Astrocyte (in vitro differentiated cells and primary cell): ENCODE results near the gene CDKN1A. TPM values are rescaled to one million over a fixed set of nuclear protein-coding genes. Genes with fewer than 3 reads are reported as not detected.

ENCODE experiments used
- DNase-seq: peaks from one replicate; pipeline ENCODE4 v3.0.0-alpha.2; 2010; ENCODE audit warnings: low read depth
- FAIRE-seq: peaks from 2 replicates; lab custom pipeline; 2011; peaks lifted over from hg19 to GRCh38; lab: Jason Lieb, UNC
- H2AFZ ChIP-seq: 2 replicates; pipeline ENCODE4 v1.6.0; 2012; ENCODE audit warnings: low read depth, low read length, inconsistent platforms
- H3K27ac ChIP-seq: 2 replicates; pipeline ENCODE4 v1.5.1; 2011; ENCODE audit warnings: low read depth, low read length, inconsistent platforms
- H3K27me3 ChIP-seq: 2 replicates; pipeline ENCODE4 v1.6.0; 2011; ENCODE audit warnings: low read length, inconsistent platforms; ENCODE audit not compliant: insufficient read depth
- H3K36me3 ChIP-seq: 2 replicates; pipeline ENCODE4 v1.5.1; 2011; ENCODE audit warnings: low read length, inconsistent platforms; ENCODE audit not compliant: insufficient read depth
- H3K4me1 ChIP-seq: 2 replicates; pipeline ENCODE4 v1.5.1; 2011; ENCODE audit warnings: low read length, inconsistent platforms; ENCODE audit not compliant: insufficient read depth
- H3K4me2 ChIP-seq: 2 replicates; pipeline ENCODE4 v1.6.0; 2012; ENCODE audit warnings: low read length, inconsistent platforms
- H3K4me3 ChIP-seq: 2 replicates; pipeline ENCODE4 v1.5.1; 2011; ENCODE audit warnings: low read depth, mild to moderate bottlenecking, low read length, inconsistent platforms; ENCODE audit not compliant: insufficient read depth
- H3K79me2 ChIP-seq: 2 replicates; pipeline ENCODE4 v1.6.0; 2012; ENCODE audit warnings: mild to moderate bottlenecking, low read length, inconsistent platforms; ENCODE audit not compliant: insufficient read depth
- H3K9ac ChIP-seq: 2 replicates; pipeline ENCODE4 v1.6.0; 2012; ENCODE audit warnings: mild to moderate bottlenecking, low read length, inconsistent platforms
- H3K9me3 ChIP-seq: 2 replicates; pipeline ENCODE4 v1.5.1; 2012; ENCODE audit warnings: low read depth, mild to moderate bottlenecking, low read length, inconsistent platforms; ENCODE audit not compliant: insufficient read depth
- H4K20me1 ChIP-seq: 2 replicates; pipeline ENCODE4 v1.6.0; 2012; ENCODE audit warnings: low read length, inconsistent platforms; ENCODE audit not compliant: insufficient read depth
- H3K27ac Mint-ChIP-seq: one replicate; pipeline ENCODE4 v1.8.0; 2021; ENCODE audit warnings: mild to moderate bottlenecking, mixed read lengths; ENCODE audit not compliant: unreplicated experiment
- H3K27me3 Mint-ChIP-seq: one replicate; pipeline ENCODE4 v1.8.0; 2021; ENCODE audit warnings: low read depth, mixed read lengths; ENCODE audit not compliant: unreplicated experiment
- H3K36me3 Mint-ChIP-seq: one replicate; pipeline ENCODE4 v1.8.0; 2021; ENCODE audit warnings: low read depth, mixed read lengths; ENCODE audit not compliant: unreplicated experiment
- H3K4me1 Mint-ChIP-seq: one replicate; pipeline ENCODE4 v1.8.0; 2021; ENCODE audit warnings: low read depth, mixed read lengths; ENCODE audit not compliant: unreplicated experiment
- H3K4me3 Mint-ChIP-seq: one replicate; pipeline ENCODE4 v1.8.0; 2021; ENCODE audit warnings: mild to moderate bottlenecking, moderate library complexity, mixed read lengths; ENCODE audit not compliant: unreplicated experiment
- H3K9me3 Mint-ChIP-seq: one replicate; pipeline ENCODE4 v1.8.0; 2021; ENCODE audit warnings: mild to moderate bottlenecking, mixed read lengths; ENCODE audit not compliant: unreplicated experiment
- EZH2 ChIP-seq: IDR thresholded peaks from 2 replicates; pipeline ENCODE4 v1.6.1; 2012; ENCODE audit warnings: mild to moderate bottlenecking, low read length, inconsistent platforms; ENCODE audit not compliant: insufficient read depth
- total RNA-seq: library from RNA; stranded (reverse); gene quantifications from 2 replicates; pipeline ENCODE4 v1.2.1, GENCODE V29; 2021
- TF ChIP-seq, protein P1 (sequence below): IDR thresholded peaks from 2 replicates; pipeline ENCODE4 v1.5.1; 2011; ENCODE audit warnings: low read depth, mild to moderate bottlenecking, inconsistent platforms, low read length, moderate library complexity; ENCODE audit not compliant: insufficient read depth

CDKN1A gene
- total RNA-seq, 1 donor from 2014 or later = 1,014 TPM

DNA sequence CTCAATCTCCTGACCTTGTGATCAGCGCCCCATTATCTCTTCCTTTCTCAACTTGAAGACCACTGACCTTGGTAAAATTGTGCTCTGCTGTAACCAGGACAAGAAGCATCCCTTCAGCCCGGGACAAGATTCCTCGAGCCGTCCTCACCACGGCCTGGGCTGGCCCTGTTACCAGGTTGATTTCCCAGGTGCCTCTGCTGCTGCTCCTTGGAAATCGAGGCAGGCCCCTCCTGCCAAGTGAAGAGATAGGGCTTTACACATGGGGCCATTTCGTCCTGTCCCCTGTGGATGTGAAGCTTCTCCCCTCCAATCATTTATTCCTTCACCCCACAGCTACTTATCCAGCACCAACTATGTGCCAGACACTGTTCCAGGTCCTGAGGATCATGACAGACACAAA lies 40.6 kb downstream of the CDKN1A start:
- FAIRE-seq (no peak), DNase-seq (no peak)
- no peak overlapping the region for H3K9ac ChIP-seq
- H4K20me1 ChIP-seq = no peaks in the 10 kb centered on the region
- H3K9me3 ChIP-seq = no peaks in the 10 kb centered on the region
- H3K4me3 ChIP-seq = no peak overlapping the region
- H2AFZ ChIP-seq = no peak overlapping the region
- no peak overlapping the region for H3K4me2 ChIP-seq
- H3K27ac ChIP-seq = no peak overlapping the region
- peaks cover 49% of the 10 kb centered on the region for H3K27me3 Mint-ChIP-seq
- peaks cover 3% of the 10 kb centered on the region for H3K36me3 Mint-ChIP-seq
- TF ChIP-seq, protein P1, sequence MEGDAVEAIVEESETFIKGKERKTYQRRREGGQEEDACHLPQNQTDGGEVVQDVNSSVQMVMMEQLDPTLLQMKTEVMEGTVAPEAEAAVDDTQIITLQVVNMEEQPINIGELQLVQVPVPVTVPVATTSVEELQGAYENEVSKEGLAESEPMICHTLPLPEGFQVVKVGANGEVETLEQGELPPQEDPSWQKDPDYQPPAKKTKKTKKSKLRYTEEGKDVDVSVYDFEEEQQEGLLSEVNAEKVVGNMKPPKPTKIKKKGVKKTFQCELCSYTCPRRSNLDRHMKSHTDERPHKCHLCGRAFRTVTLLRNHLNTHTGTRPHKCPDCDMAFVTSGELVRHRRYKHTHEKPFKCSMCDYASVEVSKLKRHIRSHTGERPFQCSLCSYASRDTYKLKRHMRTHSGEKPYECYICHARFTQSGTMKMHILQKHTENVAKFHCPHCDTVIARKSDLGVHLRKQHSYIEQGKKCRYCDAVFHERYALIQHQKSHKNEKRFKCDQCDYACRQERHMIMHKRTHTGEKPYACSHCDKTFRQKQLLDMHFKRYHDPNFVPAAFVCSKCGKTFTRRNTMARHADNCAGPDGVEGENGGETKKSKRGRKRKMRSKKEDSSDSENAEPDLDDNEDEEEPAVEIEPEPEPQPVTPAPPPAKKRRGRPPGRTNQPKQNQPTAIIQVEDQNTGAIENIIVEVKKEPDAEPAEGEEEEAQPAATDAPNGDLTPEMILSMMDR = no peak
- TF ChIP-seq EZH2 = no peak
- H3K27me3 ChIP-seq = no peaks in the 10 kb centered on the region
- H3K4me1 Mint-ChIP-seq = no peaks in the 10 kb centered on the region
- peaks cover 2% of the 10 kb centered on the region for H3K9me3 Mint-ChIP-seq
- no peak overlapping the region for H3K27ac Mint-ChIP-seq
- no peaks in the 10 kb centered on the region for H3K4me1 ChIP-seq
- no peaks in the 10 kb centered on the region for H3K36me3 ChIP-seq
- H3K4me3 Mint-ChIP-seq = no peak overlapping the region
- no peaks in the 10 kb centered on the region for H3K79me2 ChIP-seq

- Mint-ChIP-seq H3K36me3 (peaks cover 3% of the 10 kb centered on the region), H3K4me1 (no peaks in the 10 kb centered on the region), H3K9me3 (no peaks in the 10 kb centered on the region), H3K27me3 (peaks cover 44% of the 10 kb centered on the region), H3K27ac (no peak overlapping the region), H3K4me3 (no peak overlapping the region)
- DNase-seq (no peak), FAIRE-seq (no peak)
- no peak overlapping the region for H3K27ac ChIP-seq
- no peak overlapping the region for H3K4me2 ChIP-seq
- TF ChIP-seq EZH2 = no peak
- TF ChIP-seq, protein P1 = no peak
- no peaks in the 10 kb centered on the region for H3K9me3 ChIP-seq
- no peaks in the 10 kb centered on the region for H3K79me2 ChIP-seq
- H4K20me1 ChIP-seq = no peaks in the 10 kb centered on the region
- H3K27me3 ChIP-seq = no peaks in the 10 kb centered on the region
- H3K9ac ChIP-seq = no peak overlapping the region
- no peaks in the 10 kb centered on the region for H3K36me3 ChIP-seq
- no peak overlapping the region for H3K4me3 ChIP-seq
- no peak overlapping the region for H2AFZ ChIP-seq
- H3K4me1 ChIP-seq = no peaks in the 10 kb centered on the region
Observed at GRCh38 chr6:36720251-36721141, 42.0 kb downstream of the CDKN1A start.
